ENCODE results near the gene CAT.
A peak's percentile ranks its signal among the peaks of the same experiment; 100 is the strongest.

The CAT gene

GRCh38 chr11:34438529-34439507, at the start of gene CAT:
Gene CAT, plus strand, starts transcription at chr11:34438934. Its CDS starts 80 bp downstream, at chr11:34439014.
- H3K9me3 ChIP-seq (ENCODE audit: control insufficient read depth, low read length) = no peaks in the 10 kb centered on the region
- H3K4me3 ChIP-seq (ENCODE audit: low read length) = peak within 1 kb of the TSS; percentile 46
- peak within 1 kb of the TSS; percentile 35 for H3K9ac ChIP-seq (ENCODE audit: low read length)
- no peaks in the 10 kb centered on the region for H3K27me3 ChIP-seq (ENCODE audit: control insufficient read depth, insufficient read depth, low read length)
- H3K4me1 ChIP-seq (ENCODE audit: control insufficient read depth, insufficient read depth, low read length) = peaks cover 9% of the 10 kb centered on the region
- H3K36me3 ChIP-seq (ENCODE audit: control insufficient read depth, insufficient read depth, low read length) = no peaks in the 10 kb centered on the region

DNA sequence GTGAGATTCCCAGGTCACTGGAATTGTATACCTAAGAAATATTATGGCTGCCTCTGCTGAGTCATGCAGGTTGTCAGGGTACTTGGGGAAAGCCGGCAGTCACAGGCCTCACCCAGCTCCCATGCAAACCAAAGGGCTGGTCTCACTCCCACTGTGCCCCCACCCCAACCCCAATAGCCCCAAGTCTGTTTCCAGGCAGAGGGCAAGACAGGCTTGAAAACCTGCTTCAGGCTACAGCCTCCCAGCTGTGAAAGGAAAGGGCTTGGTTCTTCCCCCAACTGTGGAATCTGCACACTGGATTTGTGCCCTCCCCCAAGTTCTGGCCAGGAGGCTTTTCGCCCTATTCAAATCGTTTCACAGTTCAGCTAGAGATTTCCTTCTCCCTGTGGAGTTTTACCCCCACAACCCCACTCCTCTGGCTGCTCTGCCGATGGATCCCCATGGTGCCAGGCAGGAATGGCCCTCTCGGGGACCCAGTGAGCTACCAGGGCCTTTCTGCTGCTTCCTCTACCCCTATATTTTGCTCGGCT, 43.9 kb upstream of the CAT start:
- Histone ChIP-seq H3K4me3 (ENCODE audit: low read length) (no peak overlapping the region), H3K9ac (ENCODE audit: low read length) (no peak overlapping the region), H3K4me1 (ENCODE audit: control insufficient read depth, insufficient read depth, low read length) (no peaks in the 10 kb centered on the region), H3K27me3 (ENCODE audit: control insufficient read depth, insufficient read depth, low read length) (no peaks in the 10 kb centered on the region), H3K9me3 (ENCODE audit: control insufficient read depth, low read length) (no peaks in the 10 kb centered on the region), H3K36me3 (ENCODE audit: control insufficient read depth, insufficient read depth, low read length) (no peaks in the 10 kb centered on the region)

GRCh38 chr11:34395916-34396550, 42.7 kb upstream of the CAT start:
- Histone ChIP-seq H3K36me3 (ENCODE audit: control insufficient read depth, insufficient read depth, low read length) (no peaks in the 10 kb centered on the region), H3K9ac (ENCODE audit: low read length) (no peak overlapping the region), H3K4me1 (ENCODE audit: control insufficient read depth, insufficient read depth, low read length) (no peaks in the 10 kb centered on the region), H3K4me3 (ENCODE audit: low read length) (no peak overlapping the region), H3K9me3 (ENCODE audit: control insufficient read depth, low read length) (no peaks in the 10 kb centered on the region), H3K27me3 (ENCODE audit: control insufficient read depth, insufficient read depth, low read length) (no peaks in the 10 kb centered on the region)

DNA sequence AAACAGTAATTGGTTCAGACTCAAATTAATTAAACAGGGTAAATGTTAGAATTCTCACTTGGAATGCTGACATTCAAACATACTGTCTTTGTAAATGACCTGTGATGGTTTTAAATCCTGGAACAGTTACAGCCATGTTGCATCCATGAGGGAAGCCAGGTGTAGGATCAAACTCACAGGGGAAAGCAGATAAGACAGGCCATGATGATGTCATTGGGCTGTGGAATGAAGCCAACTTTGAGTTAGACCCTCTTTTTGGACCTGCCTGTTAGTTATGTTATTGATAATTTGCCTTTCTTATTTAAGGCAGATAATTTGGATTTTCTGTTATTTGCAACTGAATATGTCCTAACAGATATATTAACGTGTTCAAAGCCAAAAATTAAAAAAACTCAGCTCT, 41.6 kb upstream of the CAT start:
- Histone ChIP-seq H3K36me3 (ENCODE audit: control insufficient read depth, insufficient read depth, low read length) (no peaks in the 10 kb centered on the region), H3K4me3 (ENCODE audit: low read length) (no peak overlapping the region), H3K27me3 (ENCODE audit: control insufficient read depth, insufficient read depth, low read length) (no peaks in the 10 kb centered on the region), H3K4me1 (ENCODE audit: control insufficient read depth, insufficient read depth, low read length) (no peaks in the 10 kb centered on the region), H3K9me3 (ENCODE audit: control insufficient read depth, low read length) (no peaks in the 10 kb centered on the region), H3K9ac (ENCODE audit: low read length) (no peak overlapping the region)

GRCh38 chr11:34397811-34398210, 40.9 kb upstream of the CAT start:
- Histone ChIP-seq H3K36me3 (ENCODE audit: control insufficient read depth, insufficient read depth, low read length) (no peaks in the 10 kb centered on the region), H3K27me3 (ENCODE audit: control insufficient read depth, insufficient read depth, low read length) (no peaks in the 10 kb centered on the region), H3K4me1 (ENCODE audit: control insufficient read depth, insufficient read depth, low read length) (no peaks in the 10 kb centered on the region), H3K9me3 (ENCODE audit: control insufficient read depth, low read length) (no peaks in the 10 kb centered on the region), H3K4me3 (ENCODE audit: low read length) (no peak overlapping the region), H3K9ac (ENCODE audit: low read length) (no peak overlapping the region)

GRCh38 chr11:34403431-34403830, 35.3 kb upstream of the CAT start:
- no peaks in the 10 kb centered on the region for H3K9me3 ChIP-seq (ENCODE audit: control insufficient read depth, low read length)
- H3K9ac ChIP-seq (ENCODE audit: low read length) = no peak overlapping the region
- H3K4me1 ChIP-seq (ENCODE audit: control insufficient read depth, insufficient read depth, low read length) = no peaks in the 10 kb centered on the region
- H3K4me3 ChIP-seq (ENCODE audit: low read length) = no peak overlapping the region
- no peaks in the 10 kb centered on the region for H3K36me3 ChIP-seq (ENCODE audit: control insufficient read depth, insufficient read depth, low read length)
- no peaks in the 10 kb centered on the region for H3K27me3 ChIP-seq (ENCODE audit: control insufficient read depth, insufficient read depth, low read length)

- H3K4me3 ChIP-seq (ENCODE audit: low read length) = no peak overlapping the region
- no peaks in the 10 kb centered on the region for H3K9me3 ChIP-seq (ENCODE audit: control insufficient read depth, low read length)
- no peaks in the 10 kb centered on the region for H3K4me1 ChIP-seq (ENCODE audit: control insufficient read depth, insufficient read depth, low read length)
- H3K27me3 ChIP-seq (ENCODE audit: control insufficient read depth, insufficient read depth, low read length) = no peaks in the 10 kb centered on the region
- H3K36me3 ChIP-seq (ENCODE audit: control insufficient read depth, insufficient read depth, low read length) = no peaks in the 10 kb centered on the region
- H3K9ac ChIP-seq (ENCODE audit: low read length) = no peak overlapping the region
These were observed 34.5 kb upstream of the CAT start for GRCh38 chr11:34404280-34404679.

GRCh38 chr11:34405079-34405858, 33.5 kb upstream of the CAT start:
- Histone ChIP-seq H3K9ac (ENCODE audit: low read length) (no peak overlapping the region), H3K4me1 (ENCODE audit: control insufficient read depth, insufficient read depth, low read length) (no peaks in the 10 kb centered on the region), H3K9me3 (ENCODE audit: control insufficient read depth, low read length) (no peaks in the 10 kb centered on the region), H3K27me3 (ENCODE audit: control insufficient read depth, insufficient read depth, low read length) (no peaks in the 10 kb centered on the region), H3K36me3 (ENCODE audit: control insufficient read depth, insufficient read depth, low read length) (no peaks in the 10 kb centered on the region), H3K4me3 (ENCODE audit: low read length) (no peak overlapping the region)

DNA sequence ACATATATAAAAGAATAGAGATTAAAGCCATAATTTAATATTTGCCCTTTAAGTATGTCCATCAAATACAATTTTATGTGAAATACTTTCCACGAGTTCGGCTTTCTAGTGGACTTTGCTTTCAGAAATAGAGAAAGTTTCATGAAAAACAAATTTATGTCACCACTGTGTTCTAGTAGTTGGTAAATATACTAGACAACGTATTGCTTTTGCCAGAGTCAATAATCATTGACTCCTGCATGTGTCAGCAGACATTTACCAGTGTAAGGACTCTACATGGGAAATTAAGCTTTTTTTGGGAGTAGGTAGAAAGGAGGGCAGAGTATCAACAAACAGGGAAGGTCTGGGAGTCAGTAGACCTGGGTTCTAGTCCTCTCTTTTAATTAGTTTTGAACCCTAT, 32.3 kb upstream of the CAT start:
- no peaks in the 10 kb centered on the region for H3K9me3 ChIP-seq (ENCODE audit: control insufficient read depth, low read length)
- H3K4me1 ChIP-seq (ENCODE audit: control insufficient read depth, insufficient read depth, low read length) = peaks cover 5% of the 10 kb centered on the region
- H3K36me3 ChIP-seq (ENCODE audit: control insufficient read depth, insufficient read depth, low read length) = no peaks in the 10 kb centered on the region
- H3K9ac ChIP-seq (ENCODE audit: low read length) = no peak overlapping the region
- H3K27me3 ChIP-seq (ENCODE audit: control insufficient read depth, insufficient read depth, low read length) = no peaks in the 10 kb centered on the region
- H3K4me3 ChIP-seq (ENCODE audit: low read length) = no peak overlapping the region

DNA sequence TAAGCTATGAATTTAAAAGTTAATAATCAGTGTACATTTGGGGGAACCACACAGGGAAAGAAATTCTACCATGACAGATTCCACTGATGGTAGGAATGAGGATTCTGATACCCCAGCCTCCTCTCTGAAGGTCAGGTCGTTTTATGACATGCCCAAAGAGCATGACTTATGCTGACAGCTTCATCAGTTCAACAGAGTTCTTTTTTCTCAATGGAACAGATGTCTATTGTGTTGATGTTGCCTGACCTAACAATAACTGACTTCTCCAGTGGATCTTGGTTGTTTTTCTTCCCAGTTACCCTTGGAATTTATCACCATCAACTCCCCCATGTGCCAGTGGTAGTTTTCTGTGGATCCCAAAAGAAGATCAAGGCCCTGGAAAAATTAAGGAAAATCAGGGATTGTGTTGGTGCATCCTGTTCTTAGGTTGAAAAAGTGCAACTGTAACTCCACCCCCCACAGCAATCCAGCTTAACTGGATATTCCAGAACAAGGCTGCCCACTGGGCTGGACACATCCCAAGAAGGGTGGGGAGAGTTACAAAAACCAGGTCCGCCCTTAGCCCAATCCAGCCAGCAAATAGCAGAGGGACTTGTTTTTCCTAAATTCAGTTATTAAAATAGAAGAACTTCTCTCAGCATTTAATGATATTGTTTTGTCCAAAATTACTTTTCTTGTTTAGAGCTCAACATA, 31.5 kb upstream of the CAT start:
- peaks cover 5% of the 10 kb centered on the region for H3K4me1 ChIP-seq (ENCODE audit: control insufficient read depth, insufficient read depth, low read length)
- no peaks in the 10 kb centered on the region for H3K27me3 ChIP-seq (ENCODE audit: control insufficient read depth, insufficient read depth, low read length)
- H3K9me3 ChIP-seq (ENCODE audit: control insufficient read depth, low read length) = no peaks in the 10 kb centered on the region
- H3K4me3 ChIP-seq (ENCODE audit: low read length) = no peak overlapping the region
- H3K36me3 ChIP-seq (ENCODE audit: control insufficient read depth, insufficient read depth, low read length) = no peaks in the 10 kb centered on the region
- no peak overlapping the region for H3K9ac ChIP-seq (ENCODE audit: low read length)

- Histone ChIP-seq H3K27me3 (ENCODE audit: control insufficient read depth, insufficient read depth, low read length) (no peaks in the 10 kb centered on the region), H3K36me3 (ENCODE audit: control insufficient read depth, insufficient read depth, low read length) (no peaks in the 10 kb centered on the region), H3K4me3 (ENCODE audit: low read length) (no peak overlapping the region), H3K4me1 (ENCODE audit: control insufficient read depth, insufficient read depth, low read length) (peaks cover 5% of the 10 kb centered on the region), H3K9me3 (ENCODE audit: control insufficient read depth, low read length) (no peaks in the 10 kb centered on the region), H3K9ac (ENCODE audit: low read length) (no peak overlapping the region)
These were observed 30.1 kb upstream of the CAT start for GRCh38 chr11:34408580-34409172.
